T-helper 22 cell (primary cell): ENCODE measurements around the gene DCANP1.
"Not testable (repeated sequence)": the region's sequence is repeated elsewhere in the genome, so short reads cannot be mapped to it uniquely, and the experiment has no call there.

ENCODE experiments used
- DNase-seq: peaks from one replicate; pipeline ENCODE4 v3.0.0-alpha.2; 2020; ENCODE audit warnings: low read depth

Gene DCANP1, protein sequence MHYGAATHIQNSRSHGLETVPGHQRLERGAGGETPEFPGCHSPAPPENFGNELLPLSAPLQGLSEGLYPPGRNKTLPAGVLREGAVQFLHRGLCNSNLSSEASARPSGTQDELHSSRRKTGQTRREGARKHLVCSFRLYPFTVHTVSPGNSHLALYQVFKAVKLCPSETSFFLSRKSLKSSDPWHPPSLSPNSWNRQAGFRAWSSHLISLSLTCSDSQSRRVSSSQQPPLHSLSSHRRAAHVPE

DNA sequence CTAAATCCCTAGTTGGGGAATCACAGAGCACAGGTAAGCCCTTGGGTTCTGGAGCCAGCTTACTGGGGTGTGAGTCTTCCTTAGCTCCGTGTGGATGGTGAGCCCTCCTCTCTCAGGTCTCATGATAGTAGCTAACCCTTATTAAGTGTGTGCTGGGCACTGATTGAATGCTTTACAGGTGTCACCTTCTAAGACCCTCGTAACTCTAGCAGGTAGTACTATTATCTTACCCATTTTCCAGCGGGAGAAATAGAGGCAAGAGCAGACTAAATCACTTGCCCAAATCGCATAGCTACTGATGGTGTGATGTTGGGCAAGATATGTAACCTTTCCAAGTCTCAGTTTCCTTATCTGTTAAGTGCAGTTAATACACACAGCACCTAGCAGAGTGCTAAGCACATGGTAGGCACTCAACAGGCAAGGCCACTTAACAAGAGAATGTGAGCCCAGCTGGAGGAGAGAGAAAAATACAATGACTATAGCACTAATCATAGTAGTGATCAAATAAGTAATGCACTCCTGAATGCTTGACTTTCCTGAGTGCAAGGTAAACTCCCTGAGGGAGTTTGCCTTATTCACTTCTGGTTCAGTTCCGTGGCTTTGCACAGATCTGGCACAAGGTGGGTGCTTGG lies at the start of gene DCANP1:
Gene DCANP1 (minus strand): TSS at position 51 of the 632 bp plus-strand sequence. CDS start 240 bp downstream, outside the sequence.
- no peak for DNase-seq

DNA sequence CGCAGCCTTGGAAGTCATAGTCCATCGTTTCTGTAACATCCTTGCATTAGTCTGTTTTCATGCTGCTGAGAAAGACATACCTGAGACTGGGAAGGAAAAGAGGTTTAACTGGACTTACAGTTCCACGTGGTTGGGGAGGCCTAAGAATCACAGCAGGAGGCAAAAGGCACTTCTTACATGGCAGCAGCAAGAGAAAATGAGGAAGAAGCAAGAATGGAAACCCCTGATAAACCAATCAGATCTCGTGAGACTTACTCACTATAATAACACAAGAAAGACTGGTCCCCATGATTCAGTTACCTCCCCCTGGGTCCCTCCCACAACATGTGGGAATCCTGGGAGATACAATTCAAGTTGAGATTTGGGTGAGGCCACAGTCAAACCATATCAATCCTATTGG lies 48.4 kb upstream of the DCANP1 start:
- not testable (repeated sequence) for DNase-seq

DNA sequence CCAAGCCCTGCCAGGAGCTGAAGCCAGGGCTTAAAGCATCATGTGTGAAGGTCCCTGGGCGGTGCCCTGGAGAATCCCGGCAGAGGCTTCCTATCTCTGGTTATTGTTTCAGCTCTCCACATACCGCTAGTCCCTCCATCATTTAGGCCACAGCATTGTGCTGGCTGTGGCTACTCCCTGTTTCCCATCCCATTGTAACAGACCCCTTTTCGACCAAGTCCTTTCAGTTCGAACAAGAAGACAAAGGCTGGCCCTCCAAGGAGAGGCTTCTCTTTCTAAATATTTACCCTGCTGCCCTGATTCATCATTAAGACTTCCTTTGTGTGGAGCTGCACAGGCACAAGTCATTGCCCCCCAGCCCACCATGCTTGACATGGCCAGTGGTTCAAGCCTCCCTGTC lies 47.0 kb upstream of the DCANP1 start:
- DNase-seq, result no peak

DNA sequence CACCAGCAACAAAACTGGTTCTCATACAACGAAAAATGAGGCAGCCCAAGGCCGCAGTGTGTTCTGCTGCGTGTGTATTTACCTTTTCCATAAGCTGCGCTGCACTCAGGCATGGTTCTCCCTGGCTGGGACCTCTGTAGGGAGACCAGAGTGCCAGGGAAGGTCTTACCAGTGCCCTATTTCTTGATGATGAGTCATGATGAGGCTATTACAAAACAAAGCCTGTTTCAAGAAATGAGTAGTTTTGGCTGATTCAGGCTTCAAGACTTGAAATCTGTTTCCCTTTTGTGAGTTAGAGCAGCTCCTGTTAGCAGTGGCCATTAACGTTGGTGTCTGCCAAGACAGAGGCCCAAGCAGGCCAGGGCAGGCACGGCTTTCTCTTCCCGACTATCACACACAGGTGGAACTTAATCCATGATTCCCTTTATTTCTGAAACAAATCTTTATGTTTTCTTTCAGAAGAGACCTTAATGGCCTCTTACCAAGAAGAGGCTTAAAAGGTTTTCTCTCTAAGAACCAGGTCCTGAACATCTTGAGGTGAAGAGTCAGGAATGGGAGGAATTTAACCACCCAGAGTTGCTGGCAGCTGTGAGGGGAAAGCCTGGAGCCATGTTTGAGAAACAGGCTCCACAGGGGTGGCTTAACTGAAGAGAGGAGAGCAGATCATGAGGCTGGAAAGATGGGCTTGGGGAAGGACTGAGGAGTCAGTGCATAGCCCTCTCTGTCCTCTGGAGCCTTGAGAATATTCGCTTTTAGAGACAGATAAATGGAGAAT lies 46.4 kb upstream of the DCANP1 start:
- no peak for DNase-seq

DNA sequence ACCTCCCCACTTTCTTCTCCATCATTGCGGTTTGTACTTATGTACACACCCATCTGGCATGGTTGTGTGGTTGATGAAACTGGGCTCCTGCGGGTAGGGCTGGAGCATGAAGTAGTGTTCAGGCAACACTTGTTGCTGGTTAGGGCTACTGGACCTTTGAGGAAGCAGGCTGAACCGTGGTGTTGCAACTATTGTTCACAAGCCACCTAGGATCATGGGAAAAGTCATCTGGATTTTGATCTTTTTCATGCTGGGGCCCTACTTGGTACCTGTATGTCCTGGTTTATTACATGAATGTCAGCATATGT lies 45.1 kb upstream of the DCANP1 start:
- DNase-seq, result no peak

DNA sequence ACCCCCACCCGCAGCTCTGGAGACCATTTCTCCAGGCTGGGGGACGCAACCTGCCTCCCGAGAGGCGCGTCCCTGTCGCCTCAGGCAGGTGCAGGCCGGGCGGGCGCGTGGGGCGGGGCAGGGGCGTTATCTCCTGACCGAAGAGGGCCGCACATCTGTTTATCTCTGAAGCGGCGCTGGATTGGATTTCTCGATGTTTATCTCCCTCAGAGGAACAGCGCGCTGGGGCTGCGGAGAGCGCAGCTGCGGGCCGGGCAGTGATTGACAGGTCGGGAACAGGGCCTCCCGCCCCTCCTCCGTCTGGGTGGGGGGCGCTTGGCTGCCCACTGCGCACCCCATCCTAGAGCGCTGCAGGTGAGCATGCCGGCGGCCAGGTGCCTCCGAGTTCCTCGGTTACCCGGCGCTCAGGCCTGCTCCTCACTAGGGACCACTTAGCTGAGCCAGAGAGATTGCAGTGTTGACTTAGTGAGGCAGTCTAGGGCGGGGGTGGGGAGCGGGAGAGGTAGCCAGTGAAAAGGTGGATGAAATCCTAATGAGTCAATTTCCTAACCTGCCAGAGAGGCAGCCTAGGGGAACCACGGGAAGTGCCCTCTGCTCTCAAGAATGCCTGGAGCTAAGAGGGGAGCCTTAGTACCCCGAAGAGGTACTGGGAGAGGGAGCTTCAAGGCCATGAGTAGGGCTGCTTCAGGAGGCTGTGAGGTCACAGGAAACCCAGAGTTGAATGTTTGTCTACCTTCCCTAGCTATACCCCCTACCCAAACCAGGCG lies 44.6 kb upstream of the DCANP1 start:
- no peak for DNase-seq

DNA sequence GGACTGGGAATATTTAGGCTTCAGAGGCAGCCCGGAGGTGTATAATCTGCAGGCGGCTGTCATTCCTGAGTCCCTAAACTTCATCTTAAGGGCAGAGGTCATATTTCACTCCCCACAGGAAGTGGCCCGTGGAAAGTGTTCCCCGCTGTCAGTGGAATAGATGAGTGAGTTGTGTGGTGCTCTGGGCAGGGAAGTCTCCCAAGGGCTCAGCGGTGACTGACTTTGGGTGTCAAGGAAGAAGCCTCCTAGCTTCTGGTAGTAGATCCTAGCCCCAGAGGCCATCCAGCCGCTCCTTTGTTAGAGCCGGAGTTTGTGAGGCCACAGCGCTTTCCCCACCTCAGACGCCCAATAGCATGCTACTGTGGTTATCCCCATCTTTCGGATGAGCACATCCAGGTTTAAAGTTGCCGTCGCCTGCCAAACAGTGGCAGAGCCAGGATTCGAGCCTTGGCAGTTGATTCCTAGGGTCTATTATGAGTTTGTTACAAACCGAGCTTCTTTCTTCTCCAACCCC lies 43.9 kb upstream of the DCANP1 start:
- no peak for DNase-seq

DNA sequence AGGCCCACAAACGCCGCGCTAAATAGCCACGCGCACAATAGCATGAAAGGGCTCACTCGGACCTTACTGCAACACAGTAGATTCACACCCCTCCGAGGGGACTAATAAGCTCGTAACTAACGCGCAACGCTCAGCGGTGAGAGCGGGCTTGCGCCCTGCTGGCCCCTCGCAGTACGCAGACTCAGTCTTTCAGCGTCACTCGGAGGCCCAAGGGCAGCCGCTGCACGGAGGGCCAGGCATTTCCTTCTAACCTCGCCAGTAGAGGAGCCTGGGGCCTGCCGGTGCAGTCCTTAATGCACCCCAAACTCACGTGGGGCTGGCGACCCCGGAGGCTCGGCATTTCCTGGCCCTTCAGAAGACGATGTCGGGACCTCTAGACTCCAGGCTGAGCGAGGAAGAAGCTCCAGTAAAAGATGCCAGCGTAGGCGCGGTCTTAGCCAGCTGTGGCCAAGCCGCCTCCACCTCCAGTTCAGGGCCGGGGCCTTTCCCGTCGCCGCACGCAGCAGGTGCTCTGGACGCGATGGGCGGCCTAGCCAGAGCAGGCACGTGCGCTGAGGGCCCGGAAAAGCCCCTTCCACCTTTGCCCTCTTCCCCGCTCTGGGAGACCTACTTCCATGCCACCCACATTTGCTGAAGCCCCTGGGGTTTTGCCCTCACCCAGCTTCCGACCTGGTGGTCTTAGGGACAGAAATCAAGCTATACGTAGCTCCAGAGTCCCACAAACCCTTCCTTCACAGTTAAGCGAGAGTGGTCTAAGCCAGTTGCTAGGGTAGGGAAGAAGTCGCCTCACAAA lies 43.3 kb upstream of the DCANP1 start:
- DNase-seq, result no peak

DNA sequence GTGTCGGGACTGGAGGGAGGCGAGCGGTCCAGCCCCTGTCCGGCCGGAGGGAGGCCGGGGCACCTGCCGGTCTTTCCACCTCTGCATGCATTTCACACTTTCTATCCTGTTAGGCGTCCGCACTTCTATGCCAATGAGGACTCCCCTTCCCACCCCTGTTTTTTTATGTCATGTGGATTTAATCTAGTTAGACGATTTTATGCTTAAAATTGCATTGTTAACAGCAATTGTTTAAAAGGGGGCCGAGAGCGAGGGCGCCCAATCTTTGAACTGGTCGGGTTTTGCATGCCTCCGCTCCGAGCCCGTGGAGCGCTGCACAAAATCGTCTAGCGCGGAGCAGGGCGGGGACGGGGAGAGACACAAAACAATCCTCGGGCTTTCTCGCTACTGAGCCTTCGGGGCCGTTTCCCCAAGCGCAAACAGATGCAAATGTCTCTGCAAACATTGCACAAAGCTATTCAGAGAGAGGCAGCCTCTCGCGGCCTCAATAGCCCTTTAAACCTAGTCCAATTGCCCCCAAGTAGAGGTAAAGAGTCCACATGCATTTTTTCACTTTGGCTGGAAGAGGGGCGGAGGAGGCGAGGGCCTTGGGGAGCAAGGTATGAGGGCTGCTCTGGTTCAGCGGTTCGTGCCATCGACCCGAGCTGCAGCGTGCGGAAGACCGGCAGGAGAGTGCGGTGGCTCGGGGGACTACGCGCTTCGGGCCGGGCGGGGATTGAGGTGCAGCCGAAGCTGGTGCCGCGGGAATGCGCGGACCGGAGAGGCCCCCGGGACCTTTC lies 42.5 kb upstream of the DCANP1 start:
- DNase-seq, result no peak

DNA sequence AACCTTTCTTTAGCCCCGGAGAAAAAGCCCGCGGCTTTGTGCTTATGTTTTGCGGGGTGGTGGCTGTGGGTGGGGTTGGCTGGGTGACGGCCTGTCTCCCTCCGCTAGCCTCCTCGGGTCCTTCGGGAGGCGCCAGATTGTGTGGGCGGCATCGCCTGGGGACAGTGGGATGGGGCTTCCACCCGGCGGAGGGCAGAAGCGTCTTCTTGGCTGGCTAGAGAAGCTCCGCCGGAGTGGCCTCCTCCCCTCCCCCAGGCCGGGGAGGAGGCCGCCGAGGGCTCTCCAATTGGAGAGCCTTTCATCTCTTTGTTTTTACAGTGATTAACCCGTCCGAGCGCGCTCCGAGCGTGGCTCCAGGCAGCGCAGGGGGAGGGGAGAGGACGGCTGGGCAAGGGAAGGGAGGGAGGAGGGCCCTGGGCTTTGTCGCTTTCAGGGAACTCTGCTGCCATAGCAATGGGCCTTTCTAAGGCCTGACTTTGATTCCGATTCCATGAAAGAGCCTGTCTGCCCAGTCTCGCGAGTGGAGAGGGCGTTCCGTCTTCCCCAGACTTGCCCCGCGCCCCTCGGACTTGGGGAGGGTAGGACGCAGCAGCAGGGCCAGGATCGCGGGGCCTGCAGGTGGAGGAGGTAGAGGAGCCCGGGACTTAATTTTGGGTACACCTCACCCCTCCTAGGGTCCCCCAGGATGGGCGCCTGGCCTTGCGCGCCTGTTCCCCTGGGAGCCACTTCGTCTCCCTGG lies 41.7 kb upstream of the DCANP1 start:
- DNase-seq, result no peak

DNA sequence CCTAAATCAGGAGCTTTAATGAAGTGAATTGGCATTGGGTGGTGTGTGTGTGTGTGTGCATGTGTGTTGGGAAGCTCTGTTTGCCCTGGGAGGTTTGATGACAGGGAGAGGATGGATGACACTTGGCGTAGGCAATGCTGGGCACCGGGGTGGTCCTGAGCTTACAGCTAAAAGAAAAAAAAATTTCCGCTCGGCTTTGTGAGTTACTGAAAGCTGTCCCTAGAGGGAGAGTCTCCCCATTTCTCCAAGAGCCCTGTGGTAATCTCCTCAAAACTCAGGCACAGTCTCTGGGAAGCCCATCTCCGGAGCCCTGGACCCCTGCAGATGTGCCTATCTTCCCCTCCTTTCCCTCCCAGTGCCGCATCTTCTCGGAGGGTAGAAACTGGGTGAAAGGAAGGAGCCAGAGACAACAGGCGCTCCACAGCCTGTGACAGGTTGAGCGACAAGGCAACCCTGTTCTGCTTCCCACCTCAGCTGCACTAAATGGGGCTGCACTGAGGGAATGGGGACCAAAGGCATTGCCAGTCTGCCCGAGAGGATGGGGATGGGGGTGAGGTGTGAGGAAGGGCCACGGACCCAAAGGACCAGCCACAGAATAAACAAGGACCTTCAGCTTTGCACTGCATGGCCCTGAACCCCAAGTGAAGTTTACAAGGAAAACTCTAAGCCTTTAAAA lies 40.8 kb upstream of the DCANP1 start:
- no peak for DNase-seq

DNA sequence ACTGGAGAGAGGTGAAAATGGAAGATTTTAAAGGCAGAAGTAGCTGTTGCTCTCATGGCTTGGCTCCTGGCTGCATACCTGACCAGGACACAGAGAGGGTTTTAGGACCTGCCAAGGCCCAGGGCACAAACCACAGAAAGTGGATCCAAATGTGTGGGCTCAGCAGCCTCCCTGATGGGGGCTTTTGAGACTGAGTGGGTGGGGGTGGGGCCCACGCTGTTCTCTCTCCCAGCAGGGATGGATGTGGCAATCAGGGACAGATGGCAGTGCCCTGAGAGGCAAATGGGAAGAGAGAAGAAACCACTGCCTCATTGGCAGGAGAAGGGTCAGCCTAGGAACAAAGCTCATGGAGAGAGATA lies 39.9 kb upstream of the DCANP1 start:
- DNase-seq, result no peak

DNA sequence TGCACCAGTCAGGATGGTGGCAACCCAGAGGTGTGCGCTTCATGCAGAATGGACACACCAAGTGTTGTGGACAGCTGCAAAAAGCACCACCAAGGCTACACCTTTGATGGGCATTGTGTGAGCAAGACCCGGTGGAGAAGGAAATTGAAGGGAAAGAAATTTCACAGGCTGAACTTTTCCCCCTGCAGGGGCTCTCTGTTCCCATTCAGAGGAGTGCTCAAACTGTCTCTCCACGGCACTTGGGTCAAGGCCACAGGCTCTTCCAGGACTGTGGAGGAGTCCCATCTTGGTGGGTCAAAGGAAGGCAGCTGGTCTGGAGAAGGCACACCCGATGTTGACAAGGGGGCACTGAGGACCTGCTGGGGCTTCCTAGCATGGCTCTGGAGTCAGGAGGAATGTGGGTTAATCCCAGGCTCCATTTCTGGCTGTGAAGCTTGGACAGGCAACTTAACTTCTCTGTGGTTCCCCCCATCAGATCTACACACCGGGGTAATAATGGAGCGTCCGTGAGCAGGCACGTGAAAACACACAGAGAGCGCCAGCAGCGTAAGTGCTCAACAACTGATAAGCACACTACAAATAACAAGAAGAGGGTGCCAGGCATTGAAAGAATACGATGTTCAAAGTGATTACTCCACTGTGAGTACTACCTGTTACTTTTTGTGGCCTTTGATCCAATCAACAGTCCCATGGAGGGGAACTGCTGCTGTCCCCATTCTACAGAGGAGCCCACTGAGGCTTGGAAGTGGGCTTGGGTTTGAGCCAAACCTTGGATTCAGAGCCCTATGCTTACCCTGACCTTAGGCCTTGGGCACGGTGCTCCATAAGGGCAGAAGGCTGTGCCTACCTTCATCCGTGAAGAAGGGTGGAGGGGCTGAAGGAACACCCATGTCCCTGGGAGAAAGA lies 39.2 kb upstream of the DCANP1 start:
- DNase-seq, result no peak

DNA sequence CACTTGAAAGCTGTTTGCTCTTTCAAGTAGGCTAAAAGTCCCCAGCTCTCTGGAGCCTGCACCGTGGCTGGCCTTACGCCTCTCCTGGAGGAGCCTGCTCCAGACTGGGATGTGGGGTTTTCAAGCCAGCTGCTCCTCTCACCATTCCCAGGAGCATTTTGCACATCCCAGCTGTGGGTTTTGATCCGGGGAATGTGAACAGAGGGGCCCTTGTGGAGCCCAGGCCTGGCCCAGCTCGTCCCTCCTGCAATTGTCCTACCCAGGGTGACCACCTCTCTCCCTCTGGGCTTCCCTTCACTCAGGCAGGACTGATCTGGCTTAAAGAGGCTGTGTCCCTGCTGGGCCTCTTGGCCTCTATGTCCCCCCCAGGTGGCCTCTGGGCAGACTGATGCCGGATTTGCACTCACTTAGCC lies 37.5 kb upstream of the DCANP1 start:
- no peak for DNase-seq

DNA sequence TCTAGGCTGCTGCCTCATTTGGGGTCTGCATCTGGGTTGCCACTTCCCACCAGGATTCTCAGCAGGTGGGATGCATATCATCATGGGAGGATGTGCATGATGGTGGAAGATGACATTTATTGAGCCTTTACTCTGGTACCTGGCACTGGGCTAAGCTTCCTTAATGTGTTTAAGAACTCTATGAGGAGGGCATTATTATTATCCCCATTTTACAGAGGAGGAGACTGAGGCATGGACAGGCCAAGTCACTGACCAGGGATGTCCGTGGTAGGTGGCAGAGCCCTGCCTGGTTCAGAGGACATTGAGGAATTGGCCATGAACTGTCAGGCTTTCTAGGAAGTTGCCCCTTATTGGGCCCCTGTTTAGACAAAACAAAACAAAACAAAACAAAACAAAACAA lies 36.1 kb upstream of the DCANP1 start:
- no peak for DNase-seq

DNA sequence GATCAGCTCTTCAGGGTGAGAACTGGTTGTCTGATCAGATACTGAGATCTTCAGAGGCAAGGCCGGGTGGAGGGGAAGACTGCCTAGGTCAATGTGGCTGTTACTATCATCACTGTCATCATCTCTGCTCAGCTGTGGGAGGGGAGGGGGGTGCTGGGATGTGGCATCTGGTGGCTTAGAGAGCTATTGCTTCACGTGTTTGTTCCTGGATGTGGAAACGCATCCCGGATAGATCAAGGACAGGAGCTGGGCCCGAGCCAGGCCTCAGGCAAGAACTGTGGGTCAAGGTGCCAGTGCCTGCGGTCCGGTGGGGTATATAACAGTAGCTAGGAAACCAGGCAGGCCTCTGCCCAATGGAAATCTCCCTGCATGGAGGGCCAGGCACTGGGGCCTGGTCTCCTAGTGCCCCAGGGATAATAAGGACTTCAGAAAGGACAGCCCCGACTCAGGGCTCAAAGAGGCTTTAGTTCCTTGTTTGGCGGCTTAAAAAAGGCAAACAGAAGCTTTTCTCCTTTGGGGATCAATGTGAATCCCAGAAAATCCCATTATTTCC lies 35.3 kb upstream of the DCANP1 start:
- no peak for DNase-seq

DNA sequence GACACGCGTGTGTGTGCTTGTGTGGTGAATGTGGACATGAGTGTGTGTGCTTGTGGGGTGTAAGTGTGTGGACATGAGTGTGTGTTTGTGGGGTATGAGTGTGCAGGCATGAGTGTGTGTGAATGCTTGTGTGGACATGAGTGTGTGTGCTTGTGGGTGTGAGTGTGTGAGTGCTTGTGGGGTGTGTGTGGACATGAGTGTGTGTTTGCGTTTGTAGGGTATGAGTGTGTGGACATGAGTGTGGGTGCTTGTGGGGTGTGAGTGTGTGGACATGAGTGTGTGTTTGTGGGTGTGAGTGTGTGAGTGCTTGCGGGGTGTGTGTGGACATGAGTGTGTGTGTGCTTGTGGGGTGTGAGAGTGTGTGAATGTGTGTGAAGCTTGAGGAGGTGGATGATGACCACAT lies 34.8 kb upstream of the DCANP1 start:
- DNase-seq, result no peak

DNA sequence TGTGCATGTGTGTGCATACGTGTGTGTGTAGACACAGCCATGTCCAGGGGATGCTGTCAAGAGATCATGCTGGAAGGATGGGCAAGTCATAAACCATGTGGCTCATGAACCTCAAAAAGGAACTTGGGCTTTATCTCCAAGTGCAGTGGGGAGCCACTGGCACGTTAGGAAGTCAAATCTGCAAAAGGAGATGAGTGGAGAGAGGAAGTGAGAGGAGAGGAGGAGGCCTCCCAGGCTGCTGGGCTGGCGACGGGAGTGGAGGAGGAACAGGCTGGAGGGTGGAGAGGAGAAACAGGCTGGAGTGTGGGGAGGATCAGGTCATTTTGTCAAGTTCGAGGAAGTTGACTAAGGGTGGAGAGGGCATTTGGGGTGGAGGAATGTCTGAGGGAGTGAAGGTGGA lies 34.2 kb upstream of the DCANP1 start:
- DNase-seq, result no peak
